HFFc6 (cell line): Measurements from ENCODE around the gene SDHC. TPM values are rescaled to one million over a fixed set of nuclear protein-coding genes. Genes with fewer than 3 reads are reported as not detected.
"Not testable (repeated sequence)": the region's sequence is repeated elsewhere in the genome, so short reads cannot be mapped to it uniquely, and the experiment has no call there.

Source experiments
- DNase-seq: peaks from one replicate; pipeline ENCODE4 v3.0.0-alpha.2; 2018
- H3K27ac Mint-ChIP-seq: 2 replicates; pipeline ENCODE4 v1.8.0; 2020; ENCODE audit warnings: mild to moderate bottlenecking, mixed read lengths
- H3K27me3 Mint-ChIP-seq: 2 replicates; pipeline ENCODE4 v1.8.0; 2021; ENCODE audit warnings: mild to moderate bottlenecking, moderate library complexity, mixed read lengths; ENCODE audit not compliant: insufficient read depth
- H3K36me3 Mint-ChIP-seq: 2 replicates; pipeline ENCODE4 v1.8.0; 2021; ENCODE audit warnings: low read depth, mixed read lengths
- H3K4me1 Mint-ChIP-seq: 2 replicates; pipeline ENCODE4 v1.8.0; 2020; ENCODE audit warnings: low read depth, mixed read lengths
- H3K4me3 Mint-ChIP-seq: 2 replicates; pipeline ENCODE4 v1.8.0; 2020; ENCODE audit warnings: mild to moderate bottlenecking, moderate library complexity, mixed read lengths
- H3K9me3 Mint-ChIP-seq: 2 replicates; pipeline ENCODE4 v1.8.0; 2020; ENCODE audit warnings: mild to moderate bottlenecking, mixed read lengths
- total RNA-seq, 6 experiments: library from RNA; stranded (reverse); fragmentation: NEBNext Ultra II Directional; extraction: Animal tissue kit (Norgen Biotek cat#: 25700); gene quantifications; 2 replicates in 1 of 6; 3 replicates in 5 of 6; pipeline ENCODE4 v1.2.3, GENCODE V29; 2021
- TF ChIP-seq, protein P1 (sequence below): fragments of 200-600 bp; sonication (generic); IDR thresholded peaks from 2 replicates; pipeline ENCODE4 v1.5.0; 2021; ENCODE audit warnings: antibody characterized with exemption, mild to moderate bottlenecking

Gene SDHC
- total RNA-seq, 6 experiments from 2014 or later: 237 to 285 (median 247) TPM

DNA sequence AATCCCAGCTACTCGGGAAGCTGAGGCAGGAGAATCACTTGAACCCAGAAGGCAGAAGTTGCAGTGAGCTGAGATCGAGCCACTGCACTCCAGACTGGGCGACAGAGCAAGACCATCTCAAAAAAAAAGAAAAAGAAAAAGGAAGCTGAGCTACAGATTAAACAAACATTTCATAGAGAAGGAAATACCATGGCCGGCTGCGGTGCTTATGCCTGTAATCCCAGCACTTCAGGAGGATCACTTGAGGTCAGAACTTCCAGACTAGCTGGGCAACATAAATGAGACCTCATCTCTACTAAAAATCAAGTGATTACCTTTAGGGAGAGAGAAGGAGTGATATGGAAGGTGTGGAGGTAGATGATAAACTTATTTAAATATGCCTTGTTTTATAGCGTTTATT lies 67.5 kb downstream of the SDHC start:
- no peaks in the 10 kb centered on the region; the same call in 1 of the 2 replicates for H3K27me3 Mint-ChIP-seq
- TF ChIP-seq, protein P1, sequence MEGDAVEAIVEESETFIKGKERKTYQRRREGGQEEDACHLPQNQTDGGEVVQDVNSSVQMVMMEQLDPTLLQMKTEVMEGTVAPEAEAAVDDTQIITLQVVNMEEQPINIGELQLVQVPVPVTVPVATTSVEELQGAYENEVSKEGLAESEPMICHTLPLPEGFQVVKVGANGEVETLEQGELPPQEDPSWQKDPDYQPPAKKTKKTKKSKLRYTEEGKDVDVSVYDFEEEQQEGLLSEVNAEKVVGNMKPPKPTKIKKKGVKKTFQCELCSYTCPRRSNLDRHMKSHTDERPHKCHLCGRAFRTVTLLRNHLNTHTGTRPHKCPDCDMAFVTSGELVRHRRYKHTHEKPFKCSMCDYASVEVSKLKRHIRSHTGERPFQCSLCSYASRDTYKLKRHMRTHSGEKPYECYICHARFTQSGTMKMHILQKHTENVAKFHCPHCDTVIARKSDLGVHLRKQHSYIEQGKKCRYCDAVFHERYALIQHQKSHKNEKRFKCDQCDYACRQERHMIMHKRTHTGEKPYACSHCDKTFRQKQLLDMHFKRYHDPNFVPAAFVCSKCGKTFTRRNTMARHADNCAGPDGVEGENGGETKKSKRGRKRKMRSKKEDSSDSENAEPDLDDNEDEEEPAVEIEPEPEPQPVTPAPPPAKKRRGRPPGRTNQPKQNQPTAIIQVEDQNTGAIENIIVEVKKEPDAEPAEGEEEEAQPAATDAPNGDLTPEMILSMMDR: no peak
- no peaks in the 10 kb centered on the region for H3K9me3 Mint-ChIP-seq
- H3K36me3 Mint-ChIP-seq: no peaks in the 10 kb centered on the region
- no peak for DNase-seq
- H3K27ac Mint-ChIP-seq: no peak overlapping the region; the same call in 1 of the 2 replicates
- H3K4me3 Mint-ChIP-seq: no peak overlapping the region; the same call in 1 of the 2 replicates
- peaks cover 27% of the 10 kb centered on the region for H3K4me1 Mint-ChIP-seq

DNA sequence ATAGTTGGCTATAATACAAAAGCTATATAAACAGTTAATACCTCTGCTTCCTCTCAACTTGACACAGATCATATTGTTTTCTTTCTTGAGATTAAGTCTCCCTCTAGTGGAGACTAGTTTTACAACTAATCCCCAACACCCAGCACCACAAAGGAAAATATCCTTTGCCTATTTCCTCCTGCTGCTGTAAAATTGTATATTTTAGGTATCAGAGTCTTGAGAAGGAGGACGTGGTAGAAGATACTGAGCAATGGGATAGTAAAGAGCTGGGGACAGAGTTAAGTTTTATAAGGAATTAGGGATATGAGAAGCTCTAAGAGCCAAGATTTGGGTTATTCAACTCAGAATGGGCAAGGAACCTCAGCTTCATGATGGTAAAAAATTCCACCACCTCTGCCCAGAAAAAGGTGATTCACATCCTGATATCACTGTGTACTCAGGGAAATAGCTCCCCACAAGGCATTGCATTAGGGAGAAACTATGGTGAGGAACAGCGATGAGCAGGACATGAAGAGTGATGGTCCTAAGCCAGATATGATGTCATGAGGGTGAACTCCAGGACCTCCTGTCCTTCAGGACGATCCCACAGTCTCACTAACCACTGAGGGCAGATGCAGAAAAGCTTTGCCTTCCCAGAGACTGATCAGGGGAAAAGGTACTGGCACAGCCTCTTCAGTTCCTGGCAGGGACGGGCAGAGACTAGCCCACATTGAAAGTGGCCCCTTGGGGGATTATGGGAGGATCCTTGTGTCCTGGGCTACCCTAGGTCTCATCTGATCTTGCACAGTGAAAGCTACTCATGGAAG lies 68.2 kb downstream of the SDHC start:
- Mint-ChIP-seq H3K27me3 (no peaks in the 10 kb centered on the region; the same call in 1 of the 2 replicates), H3K4me1 (peaks cover 22% of the 10 kb centered on the region), H3K36me3 (no peaks in the 10 kb centered on the region), H3K27ac (peak overlapping the region; percentile 88), H3K4me3 (peak overlapping the region; percentile 78), H3K9me3 (no peaks in the 10 kb centered on the region)
- peak; percentile 72 for DNase-seq
- TF ChIP-seq, protein P1: peak; percentile 86

DNA sequence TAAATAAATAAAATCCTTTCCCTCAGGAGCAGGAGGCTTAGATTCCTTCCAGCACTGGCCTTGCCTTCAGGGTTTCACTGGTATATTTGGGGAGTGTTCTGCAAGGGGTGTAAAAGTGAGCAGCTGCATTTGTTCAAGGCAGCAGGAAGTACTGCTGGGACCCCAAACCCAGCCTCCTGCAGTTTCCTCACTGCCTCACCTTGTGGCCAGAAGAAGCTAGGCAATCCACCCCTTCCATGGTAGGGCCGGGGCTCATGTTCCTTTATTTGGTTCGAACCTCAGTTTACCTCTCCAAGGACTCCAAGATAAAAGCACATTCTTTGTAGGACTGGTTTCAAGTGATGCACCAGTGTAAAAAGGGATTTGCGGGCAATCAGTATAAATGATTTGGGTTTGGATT lies 74.5 kb downstream of the SDHC start:
- Mint-ChIP-seq H3K9me3 (no peaks in the 10 kb centered on the region), H3K4me1 (peaks cover 13% of the 10 kb centered on the region; the same call in 1 of the 2 replicates), H3K4me3 (no peak overlapping the region), H3K27ac (no peak overlapping the region), H3K27me3 (peaks cover 2% of the 10 kb centered on the region), H3K36me3 (no peaks in the 10 kb centered on the region)
- TF ChIP-seq, protein P1: peak; percentile 30
- DNase-seq: no peak

DNA sequence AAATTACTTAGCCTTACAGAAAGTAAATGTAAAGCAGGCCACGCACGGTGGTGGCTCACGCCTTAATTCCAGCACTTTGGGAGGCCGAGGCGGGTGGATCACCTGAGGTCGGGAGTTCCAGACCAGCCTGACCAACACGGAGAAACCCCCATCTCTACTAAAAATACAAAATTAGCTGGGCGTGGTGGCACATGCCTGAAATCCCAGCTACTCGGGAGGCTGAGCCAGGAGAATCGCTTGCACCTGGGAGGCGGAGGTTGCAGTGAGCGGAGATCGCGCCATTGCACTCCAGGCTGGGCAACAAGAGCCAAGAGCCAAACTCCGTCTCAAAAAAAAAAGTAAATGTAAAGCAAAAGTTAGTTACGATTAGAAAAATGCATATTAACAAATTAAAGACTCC lies 75.0 kb downstream of the SDHC start:
- DNase-seq, H3K9me3 Mint-ChIP-seq, H3K36me3 Mint-ChIP-seq, H3K27me3 Mint-ChIP-seq: not testable (repeated sequence)
- peaks cover 13% of the 10 kb centered on the region; the same call in 1 of the 2 replicates for H3K4me1 Mint-ChIP-seq
- peak overlapping the region; percentile 89 for H3K4me3 Mint-ChIP-seq
- H3K27ac Mint-ChIP-seq: peak overlapping the region; percentile 98

DNA sequence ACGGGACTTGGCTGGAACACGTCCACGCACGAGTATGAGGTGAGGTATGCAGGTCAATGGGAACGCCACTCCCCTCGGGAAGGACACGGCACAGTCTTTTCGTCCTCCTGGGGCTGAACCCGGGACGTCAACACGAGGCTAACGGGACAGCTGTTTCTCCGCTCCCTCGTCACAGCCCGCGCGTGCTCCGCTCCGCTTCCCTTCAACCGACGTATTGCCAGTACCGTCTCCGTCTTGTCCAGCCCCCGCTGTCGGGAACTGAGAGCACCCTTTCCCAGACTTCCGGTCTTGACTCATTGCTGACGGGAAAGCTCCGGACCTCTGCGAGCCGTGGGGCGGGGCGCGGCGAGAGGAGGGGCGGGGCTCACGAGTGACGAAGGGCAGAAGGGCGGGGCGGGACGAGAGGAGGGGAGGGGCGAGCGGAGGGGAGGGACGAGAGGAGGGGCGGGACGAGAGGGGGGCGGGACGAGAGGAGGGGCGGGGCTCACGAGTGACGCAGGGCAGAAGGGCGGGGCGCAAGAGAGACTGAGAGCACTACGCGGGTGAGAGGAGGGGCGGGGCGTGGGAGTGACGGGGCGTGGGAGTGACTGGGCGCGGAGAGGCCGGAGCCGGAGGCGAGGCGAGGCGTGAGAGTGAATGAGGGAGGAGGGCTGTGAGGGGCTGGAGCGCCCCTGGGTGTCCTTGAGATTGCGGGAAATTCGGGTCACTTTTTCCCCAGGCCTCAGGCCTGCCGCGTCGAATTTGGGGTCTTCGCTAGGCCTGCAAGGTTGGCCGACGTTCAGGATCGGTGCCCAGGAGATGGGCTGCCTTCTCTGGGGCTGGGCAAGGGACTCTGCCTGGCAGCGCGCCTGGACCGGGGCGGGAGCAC lies 75.7 kb downstream of the SDHC start:
- H3K4me3 Mint-ChIP-seq: peak overlapping the region; percentile 89
- DNase-seq: peak; percentile 98

More for the DNA sequence above, 75.7 kb downstream of the SDHC start:
- peaks cover 13% of the 10 kb centered on the region; the same call in 1 of the 2 replicates for H3K4me1 Mint-ChIP-seq
- peaks cover 2% of the 10 kb centered on the region for H3K27me3 Mint-ChIP-seq
- peak overlapping the region; percentile 98 for H3K27ac Mint-ChIP-seq
- TF ChIP-seq, protein P1: no peak
- H3K36me3 Mint-ChIP-seq: no peaks in the 10 kb centered on the region
- H3K9me3 Mint-ChIP-seq: no peaks in the 10 kb centered on the region
